ENCODE data around the gene SBK3.
"Not testable (repeated sequence)": the region's sequence is repeated elsewhere in the genome, so short reads cannot be mapped to it uniquely, and the experiment has no call there.

The SBK3 gene

GRCh38 chr19:55545443-55545842 lies at the start of gene SBK3:
SBK3 (minus strand) TSS chr19:55545543; CDS start chr19:55545543, 0 bp downstream.
- no peak for DNase-seq

DNA sequence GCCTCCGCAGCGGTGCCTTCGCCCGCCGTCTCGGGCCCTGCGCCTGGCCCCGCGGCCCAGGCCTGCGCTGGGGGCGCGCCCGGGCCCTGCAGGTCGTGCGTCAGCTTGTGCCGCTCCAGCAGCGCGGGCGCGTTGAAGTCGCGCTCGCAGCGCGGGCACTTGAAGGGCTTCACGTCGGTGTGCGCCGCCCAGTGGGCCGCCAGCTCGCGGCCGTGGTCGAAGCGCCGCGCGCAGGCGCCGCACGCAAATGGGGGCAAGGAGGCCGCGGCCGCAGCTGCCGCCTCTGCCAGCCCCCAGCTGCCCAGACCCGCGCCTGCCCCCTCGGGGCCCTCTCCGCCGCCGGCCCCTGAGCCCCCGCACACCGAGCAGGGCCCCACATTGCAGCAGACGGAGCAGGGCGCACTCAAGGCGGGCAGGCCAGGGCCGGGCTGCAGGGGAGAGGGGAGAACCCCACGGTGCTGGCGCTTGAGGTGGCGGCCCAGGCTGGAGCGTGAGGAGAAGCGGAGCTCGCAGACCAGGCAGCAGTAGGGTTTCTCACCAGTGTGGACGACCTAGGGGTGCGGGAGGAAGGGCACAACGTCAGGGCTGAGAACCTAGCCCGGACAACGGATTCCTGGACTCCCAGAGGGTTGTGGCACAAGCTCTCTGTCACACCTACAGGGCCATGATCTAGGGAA lies 47.9 kb upstream of the SBK3 start:
- DNase-seq: no peak

- no peak for DNase-seq
Measured at GRCh38 chr19:55592391-55593090, 47.2 kb upstream of the SBK3 start.

DNA sequence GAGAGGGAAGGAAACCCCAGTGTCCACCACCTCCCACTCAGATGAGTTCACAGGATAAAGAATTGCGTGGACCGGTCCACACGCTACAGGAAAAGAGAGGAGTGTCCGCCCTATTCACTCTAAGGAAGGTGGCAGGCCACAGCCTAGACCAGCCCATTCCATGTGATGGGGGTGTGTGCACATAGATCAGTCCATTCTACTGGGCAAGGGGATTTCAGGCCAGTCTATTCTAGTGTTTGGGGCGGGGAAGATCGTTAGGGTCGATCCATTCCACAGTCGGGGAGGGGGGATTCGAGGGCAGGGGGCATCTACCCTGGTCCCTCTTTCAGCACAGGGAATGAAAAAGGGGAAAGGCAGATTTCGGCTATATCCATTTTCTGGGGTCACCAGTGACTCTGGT lies 46.2 kb upstream of the SBK3 start:
- no peak for DNase-seq

DNA sequence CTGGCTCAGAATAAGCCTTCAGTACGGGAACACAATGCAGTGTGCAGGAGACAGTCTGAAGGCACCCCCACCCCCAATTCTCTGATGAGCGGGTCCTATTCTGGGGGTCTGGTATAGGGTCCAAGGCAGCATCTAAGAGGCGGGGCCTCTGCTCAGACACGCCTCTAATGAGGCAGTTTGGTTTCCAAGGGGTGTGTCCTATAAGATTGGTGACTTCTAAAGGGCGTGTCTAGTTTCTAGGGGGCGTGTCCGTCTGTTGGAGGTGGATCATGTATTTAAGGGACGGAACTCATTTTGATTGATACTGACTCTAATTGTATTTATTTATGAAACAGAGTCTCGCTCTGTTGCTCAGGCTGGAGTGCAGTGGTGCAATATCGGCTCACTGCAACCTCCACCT lies 45.3 kb upstream of the SBK3 start:
- DNase-seq: no peak

DNA sequence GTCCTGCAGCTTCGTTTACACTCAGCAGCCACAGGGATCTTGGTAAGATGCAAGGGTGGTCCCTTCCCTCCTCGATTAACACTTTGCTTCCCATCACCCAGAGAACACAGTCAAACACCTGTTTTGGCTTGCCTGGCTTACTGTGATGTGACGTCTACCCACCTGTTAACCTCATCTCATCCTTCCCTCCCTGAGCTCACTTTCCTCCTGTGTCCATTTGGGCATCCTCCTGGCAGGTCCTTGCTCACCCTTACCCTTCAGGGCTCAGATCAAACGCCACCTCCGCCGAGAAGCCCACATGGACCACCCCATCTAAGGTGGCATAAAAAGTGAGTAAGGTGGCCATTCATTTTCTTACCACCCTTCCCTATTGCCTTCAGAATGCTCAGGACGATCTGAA lies 44.8 kb upstream of the SBK3 start:
- no peak for DNase-seq

- DNase-seq: no peak
Measured at GRCh38 chr19:55588738-55589137, 43.4 kb upstream of the SBK3 start.

DNA sequence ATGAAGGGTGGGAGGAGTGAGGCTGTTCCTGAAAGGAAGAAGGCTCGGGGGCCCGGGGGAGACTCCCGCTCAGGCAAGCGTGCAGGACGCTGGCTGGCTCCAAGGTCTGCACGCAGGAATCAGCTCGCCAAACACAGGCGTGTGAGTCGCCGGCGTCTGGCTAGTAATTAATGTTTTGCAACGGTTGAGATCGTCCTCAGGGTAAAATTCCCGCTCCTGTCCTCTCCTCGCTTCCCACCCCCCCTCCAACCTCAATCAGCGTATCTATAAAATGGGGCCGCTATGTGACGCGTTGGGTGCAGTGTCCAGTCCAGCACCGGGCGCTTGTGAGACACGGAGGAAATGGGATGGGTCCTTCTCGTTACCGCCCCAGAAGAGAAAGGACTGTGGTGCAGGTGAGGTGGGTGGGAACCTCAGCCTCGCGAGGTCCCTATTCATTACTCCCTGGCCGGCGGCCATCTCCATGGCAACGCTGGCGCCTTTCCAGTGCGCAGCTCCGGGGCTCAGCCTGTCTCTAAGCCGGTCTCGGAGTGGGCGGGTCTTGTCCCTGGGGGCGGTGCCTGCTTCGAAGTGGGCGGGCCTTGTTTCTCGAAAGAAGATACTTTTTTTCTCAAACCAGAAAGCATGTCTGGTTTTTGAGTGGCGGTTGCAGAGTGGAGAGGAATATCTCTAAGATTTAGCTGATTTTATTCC lies 41.8 kb upstream of the SBK3 start:
- DNase-seq: peak; percentile 82

DNA sequence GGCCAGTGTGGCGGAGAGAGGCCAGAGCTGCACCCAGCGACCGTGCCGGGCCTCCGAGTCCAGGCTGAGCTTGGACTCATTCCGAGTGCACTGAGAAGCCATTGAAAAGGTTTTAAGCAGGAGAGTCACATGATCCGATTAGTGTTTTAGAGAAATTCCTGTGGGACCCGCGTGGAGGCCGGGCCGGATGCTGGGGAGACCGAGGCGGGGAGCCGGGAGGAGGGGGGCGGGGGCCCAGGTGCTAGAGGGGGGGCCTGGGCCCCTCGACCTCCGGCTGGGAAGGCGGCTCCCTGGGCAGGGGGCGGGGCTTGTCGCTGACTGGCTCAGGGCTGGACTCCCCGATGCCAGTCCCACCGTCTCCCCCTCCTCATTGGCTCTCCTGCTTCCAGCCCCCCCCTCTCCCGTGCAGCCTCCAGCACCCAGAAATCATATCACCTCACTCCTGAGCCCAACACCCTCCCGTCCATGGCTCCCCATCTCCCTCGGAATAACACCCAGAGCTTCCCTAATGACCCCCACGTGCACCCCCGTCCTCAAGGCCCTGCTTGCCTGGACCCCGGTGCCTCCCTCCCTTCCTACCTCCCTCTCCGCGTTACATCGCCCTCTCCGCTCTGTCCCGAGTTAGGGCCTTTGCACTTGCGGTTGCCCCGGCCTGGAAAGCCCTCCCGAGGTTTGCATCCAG lies 40.5 kb upstream of the SBK3 start:
- no peak for DNase-seq

DNA sequence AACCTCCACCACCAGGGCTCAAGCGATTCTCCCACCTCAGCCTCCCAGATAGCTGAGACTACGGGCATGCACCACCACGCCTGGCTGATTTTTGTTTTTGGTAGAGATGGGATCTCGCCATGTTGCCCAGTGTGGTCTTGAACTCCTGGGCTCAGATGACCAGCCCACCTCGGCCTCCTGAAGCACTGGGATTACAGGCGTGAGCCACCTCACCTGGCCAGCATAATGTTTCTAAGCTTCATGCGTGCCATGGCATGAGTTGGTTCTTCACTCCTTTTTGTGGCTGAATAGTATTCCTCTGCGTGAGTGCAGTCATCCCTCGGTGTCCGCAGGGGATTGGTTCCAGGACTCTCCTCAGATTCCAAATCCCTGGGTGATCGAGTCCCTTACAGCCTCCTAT lies 39.5 kb upstream of the SBK3 start:
- DNase-seq: no peak

DNA sequence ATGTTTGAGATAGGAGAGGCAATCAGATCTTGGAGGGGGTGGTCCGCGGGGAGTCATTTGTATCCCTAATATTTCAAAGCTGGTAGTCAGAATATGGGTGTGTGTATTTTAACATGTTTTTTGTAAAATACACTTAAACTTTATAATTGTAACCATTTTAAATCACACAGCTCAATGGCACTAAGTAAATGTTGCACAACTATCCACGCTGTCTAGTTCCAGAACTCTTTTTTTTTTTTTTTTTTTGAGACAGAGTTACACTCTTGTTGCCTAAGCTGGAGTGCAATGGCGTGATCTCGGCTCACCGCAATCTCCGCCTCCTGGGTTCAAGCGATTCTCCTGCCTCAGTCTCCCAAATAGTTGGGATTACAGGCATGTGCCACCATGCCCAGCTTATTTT lies 38.6 kb upstream of the SBK3 start:
- not testable (repeated sequence) for DNase-seq

- DNase-seq: not testable (repeated sequence)
Measured at GRCh38 chr19:55582284-55582683, 36.9 kb upstream of the SBK3 start.

DNA sequence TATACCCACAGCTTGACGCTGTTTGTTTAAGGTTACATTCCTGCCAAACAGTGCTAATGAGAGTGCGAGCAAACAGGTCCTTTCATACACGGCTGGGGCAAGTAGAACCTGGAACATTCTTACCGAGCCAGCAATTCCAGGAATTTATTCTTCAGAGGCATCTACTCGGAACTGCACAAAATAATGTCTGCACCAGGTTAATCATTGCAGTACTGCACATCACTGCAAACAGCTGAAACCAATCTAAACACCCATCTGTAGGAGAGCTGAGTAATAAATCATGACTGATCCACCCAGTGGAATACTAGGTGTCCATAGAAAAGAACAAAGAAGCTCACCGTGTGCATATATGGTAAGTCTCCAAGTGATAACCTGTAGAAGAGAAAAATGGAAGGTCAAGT lies 36.5 kb upstream of the SBK3 start:
- no peak for DNase-seq

- no peak for DNase-seq
Measured at GRCh38 chr19:55581145-55581822, 35.9 kb upstream of the SBK3 start.

- DNase-seq: peak; percentile 83
Measured at GRCh38 chr19:55580628-55581144, 35.3 kb upstream of the SBK3 start, which contains the start of gene ZNF579. ZNF579 (minus strand) TSS chr19:55580848; CDS start chr19:55579639, 1,209 bp downstream.

- no peak for DNase-seq
Measured at GRCh38 chr19:55579766-55580621, 34.7 kb upstream of the SBK3 start.

- no peak for DNase-seq
Measured at GRCh38 chr19:55578761-55579747, 33.7 kb upstream of the SBK3 start.

- DNase-seq: no peak
Measured at GRCh38 chr19:55578031-55578760, 32.9 kb upstream of the SBK3 start.

GRCh38 chr19:55576746-55577145 lies 31.4 kb upstream of the SBK3 start:
- DNase-seq: no peak
